ENCODE results near the gene DEXI. TPM values are rescaled to one million over a fixed set of nuclear protein-coding genes. Genes with fewer than 3 reads are reported as not detected.
"Not testable (repeated sequence)": the region's sequence is repeated elsewhere in the genome, so short reads cannot be mapped to it uniquely, and the experiment has no call there.

Gene DEXI
- total RNA-seq, 1 experiment from 2014 or later: 50.7 TPM

DNA sequence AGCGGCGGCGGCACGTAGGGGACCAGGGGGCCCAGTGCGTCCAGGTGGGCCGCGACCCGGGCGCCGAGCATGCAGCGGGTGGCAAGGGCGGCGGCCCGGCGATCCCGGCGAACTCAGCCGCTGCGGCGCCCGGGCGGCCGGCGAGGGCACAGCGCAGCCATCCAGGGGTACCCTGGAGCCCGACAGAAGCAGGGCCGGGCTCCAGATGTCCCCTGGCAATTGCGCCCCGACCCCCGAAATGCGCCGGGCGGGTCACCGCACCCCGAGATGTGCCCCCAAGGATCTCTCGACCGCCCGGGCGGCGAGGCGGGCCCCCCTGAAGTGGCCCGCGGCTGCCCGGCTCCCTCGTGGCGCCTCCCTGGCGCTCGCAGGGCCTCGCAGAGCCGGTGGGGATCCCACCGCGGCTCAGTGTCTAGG lies 325 bp downstream of the DEXI start:
- DNase-seq (ENCODE audit: low read depth): not testable (repeated sequence)

DNA sequence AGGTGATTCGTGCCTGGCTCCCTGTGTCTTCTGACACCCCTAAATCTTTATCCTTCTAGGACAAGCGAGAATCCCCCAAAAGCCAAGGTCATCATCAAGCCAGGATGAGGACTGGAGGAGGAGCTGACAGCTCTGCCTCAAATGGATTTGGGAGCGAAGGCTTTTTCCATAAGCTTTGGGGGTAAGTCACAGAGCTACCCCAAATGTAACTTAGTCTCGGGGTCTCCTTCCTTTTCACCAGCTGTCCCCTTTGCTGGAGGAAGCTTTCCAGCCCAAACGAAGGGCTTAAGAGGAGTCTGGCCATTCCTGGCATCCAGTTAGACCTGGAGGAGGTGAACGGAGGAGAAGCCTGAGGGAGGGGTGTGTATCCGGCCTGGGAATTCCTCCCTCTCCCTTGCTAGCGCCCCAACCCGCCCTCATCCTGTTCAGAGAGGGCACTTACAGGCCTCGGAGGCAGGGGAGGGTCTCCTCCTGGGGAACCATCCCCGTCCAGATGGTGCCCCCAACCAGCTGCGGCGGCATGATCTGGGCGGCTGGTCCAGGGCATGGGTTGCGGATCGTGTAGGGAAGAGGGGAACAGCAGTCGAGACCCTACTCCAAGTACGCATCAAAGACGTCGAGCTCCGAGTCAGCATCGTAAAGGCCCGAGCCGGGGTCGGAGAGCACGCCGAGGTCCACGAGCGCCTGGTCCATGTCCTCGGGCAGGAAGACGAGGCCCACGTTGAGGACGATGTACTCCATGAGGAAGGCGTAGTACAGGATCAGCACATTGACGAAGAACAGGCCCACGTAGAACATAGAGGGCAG lies 938 bp downstream of the DEXI start:
- no peak for DNase-seq (ENCODE audit: low read depth)

DNA sequence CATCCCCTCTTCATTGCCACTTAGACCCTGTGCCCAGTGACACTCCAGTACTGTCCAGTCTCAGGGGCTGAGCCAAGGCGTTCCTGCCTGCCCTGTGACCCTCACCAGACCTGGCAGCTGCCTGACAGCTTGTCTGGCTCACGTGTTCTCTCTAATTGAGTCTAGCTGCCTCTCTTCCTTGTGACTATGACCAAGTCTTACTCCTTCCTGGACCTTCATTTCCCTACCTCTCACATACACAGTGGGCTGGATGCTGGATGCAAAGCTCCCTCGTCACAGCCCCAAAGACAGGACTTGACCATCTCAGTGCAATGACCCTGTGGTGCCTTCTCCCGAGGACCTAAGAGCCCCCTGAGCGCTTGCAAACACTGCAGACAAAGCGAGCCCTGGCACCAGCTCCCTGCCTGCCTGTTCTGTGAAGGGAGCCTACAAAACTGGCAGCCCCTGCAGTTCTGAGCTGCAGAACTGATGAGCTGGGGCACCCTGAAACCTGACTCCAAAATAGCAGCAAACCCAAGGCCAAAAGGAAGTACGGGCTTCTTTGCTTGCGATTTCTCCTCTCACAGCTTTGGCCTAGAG lies 1.7 kb downstream of the DEXI start:
- DNase-seq (ENCODE audit: low read depth): no peak

DNA sequence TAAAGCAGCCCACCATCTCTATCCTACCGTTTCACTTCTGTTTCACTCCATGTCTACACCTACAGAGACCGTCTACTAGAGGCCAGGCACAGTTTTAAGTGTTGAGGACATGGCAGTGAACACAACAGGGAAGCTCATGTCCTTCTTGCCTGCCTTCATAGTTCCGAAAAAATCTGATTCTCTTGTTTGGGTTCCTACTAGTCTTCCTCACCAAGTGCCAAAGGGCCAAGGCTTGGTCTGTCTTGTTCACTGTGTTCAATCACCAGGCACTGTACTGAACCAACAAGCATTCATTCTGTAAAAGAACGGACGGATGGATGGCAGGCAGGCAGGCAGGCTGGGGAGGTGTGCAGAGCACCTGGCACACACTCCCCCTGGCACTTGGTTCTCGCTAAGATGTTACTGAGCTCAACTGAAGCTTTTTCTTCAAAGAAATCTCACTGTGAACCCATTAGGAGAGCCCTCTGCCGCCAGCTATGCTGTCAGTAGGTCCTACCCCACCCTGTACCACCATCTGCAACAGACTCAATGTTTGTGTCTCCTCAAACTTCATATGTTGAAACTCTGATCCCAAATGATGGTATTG lies 2.5 kb downstream of the DEXI start:
- no peak for DNase-seq (ENCODE audit: low read depth)

DNA sequence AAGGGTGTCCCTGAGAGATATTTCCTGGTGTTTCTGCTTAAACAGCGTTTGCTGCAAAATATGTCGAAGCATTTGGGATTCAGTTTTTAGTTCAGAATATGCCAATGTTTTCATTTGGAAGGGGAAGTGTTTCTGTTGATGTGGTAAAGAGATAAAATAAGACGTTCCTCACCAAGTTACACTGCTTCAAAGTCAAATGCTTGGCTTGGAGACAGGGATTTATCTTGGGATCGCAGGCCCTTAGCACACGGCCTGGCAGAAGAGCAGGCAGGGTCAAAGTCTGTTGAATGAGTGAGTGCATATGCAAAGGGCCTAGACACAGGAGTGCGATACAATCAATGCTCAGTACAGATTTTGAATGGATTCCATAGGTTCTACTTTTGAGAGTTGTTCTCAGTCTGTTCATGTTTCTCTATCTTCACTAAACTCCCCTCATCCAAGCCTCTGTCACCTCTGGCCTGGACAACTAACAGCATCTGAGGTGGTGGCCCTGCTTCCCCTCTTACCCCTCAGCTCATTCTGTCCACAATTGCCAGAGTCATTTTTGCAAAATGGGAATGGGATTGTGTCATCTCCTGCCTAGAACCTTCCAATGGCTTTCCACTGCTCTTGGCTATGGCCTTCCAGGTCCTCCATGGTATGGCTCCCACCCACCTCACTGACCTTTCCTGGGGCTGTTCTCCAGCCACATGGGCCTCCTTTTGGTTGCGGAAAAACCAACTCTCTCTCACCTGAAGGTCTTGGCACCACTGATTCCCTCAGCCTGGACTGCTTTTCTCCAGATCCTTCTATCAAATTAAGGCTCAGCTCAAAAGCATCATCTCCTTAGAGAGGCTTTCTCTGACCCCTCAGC lies 3.2 kb downstream of the DEXI start:
- DNase-seq (ENCODE audit: low read depth): no peak

DNA sequence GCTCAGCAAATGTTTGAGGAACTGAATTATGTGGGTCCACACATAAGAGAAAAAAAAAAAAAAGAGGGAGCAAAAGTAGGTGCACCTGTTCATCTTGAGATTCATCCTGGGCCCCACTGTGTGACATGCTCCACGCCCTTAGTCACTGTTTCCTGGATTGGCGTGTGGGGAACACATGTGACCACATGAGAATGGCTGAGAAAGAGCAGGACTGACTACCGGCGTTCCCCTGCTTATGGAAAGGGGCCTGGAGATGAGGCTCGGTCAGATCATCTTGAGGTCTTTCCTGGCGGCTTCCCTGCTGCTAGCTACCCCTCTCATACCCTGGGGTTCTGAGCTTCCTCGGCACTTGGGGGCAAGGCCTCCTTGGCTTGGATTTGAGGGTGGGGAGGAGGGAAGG lies 3.9 kb downstream of the DEXI start:
- DNase-seq (ENCODE audit: low read depth): no peak

DNA sequence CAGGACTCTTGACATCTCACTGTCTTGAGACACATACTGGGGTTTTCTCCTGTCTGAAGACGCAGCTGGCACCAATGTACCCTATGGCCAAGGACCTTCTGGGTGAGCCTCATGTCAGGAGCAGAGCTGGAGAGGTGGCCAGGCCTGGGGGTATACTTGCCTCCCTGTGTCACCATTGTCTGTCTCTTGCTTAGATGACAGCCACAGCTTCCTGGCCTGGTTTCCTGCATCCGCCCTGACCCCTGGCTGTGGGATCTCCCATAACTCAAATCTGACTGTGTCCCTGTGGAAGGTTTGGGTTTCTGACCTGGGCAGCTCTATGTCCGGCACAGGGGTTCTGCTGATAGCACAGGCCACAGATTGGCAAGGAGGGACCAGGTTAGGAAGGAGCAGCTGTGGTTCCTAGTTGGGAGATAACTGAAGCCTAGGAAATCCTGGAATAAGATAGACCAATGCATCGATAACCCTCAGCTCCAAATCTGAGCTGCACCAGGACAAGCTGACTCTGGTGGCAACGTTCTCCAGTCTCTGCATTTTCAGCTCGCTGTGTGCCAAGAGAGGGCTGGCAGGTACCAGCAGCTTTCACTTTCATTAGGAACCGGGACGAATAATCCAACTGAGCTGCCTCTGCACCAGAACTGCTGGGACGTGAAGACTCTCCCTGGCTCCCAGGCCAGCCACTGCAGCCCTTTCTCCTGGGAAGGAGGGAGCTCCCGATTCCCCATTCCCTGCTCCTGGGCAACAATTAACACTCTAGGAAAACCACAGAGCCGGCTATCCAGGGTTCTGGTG lies 5.0 kb downstream of the DEXI start:
- no peak for DNase-seq (ENCODE audit: low read depth)

DNA sequence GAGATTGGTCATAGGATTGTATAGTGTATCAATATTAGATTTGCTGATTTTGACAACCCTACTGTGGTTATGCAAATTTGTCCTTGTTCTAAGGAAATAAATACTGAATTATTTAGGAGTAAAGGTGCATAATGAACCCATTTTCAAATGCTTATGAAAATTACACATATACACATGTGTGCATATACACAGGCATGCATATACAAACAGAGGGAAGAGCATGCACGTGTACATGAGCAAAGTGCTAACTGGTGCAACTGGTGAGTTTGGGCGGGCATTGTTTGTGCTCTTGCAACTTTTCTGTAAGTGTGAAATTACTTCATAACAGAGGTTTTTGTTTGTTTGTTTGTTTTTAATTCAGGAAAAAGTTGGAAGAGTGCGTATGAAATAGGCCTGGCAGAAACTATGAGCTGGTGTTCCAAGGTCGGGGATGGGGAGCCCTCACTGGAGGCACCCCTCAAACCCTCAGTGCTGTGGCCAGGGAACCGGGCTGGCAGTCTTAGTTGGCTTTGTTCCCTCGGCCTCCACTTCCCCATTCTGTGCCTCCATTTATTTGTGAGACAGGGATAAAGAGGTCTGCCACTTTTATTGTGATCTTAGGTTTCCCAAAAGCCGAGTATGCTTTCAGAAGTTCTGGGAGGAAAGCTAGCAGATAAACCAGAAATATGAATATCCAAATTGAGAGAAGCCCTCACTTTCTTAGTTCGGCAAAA lies 5.8 kb downstream of the DEXI start:
- DNase-seq (ENCODE audit: low read depth): no peak

DNA sequence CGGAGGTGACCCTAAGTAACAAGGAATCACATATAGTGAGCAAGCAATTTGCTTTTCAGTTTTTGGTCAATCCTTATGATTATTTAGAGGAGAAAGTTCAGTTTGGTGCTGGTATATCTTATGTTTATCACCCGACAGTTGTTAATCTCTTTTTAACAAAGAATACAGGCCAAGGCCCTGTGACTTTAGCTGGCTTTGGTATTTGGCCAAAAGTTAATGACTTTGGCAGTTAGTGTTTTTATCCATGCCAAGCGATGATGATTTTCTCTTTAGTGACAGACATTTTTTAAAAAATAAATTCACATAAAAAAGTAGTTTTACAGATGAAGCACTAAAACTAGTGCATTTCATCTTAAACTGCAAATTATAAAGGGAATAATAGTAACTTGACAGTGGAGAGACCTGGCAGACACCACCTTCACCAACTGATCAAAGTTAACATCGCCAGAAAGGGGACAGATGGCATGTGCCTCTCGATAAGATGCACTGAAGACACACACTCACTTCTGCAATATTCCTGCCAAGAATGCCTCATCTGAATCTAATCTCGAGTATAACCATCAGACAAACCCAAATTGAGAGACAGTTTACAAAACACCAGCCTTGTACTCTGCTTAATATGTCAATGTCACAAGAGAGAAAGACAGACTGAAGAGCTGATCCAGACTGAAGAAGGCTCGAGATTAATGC lies 6.9 kb downstream of the DEXI start:
- DNase-seq (ENCODE audit: low read depth): no peak

DNA sequence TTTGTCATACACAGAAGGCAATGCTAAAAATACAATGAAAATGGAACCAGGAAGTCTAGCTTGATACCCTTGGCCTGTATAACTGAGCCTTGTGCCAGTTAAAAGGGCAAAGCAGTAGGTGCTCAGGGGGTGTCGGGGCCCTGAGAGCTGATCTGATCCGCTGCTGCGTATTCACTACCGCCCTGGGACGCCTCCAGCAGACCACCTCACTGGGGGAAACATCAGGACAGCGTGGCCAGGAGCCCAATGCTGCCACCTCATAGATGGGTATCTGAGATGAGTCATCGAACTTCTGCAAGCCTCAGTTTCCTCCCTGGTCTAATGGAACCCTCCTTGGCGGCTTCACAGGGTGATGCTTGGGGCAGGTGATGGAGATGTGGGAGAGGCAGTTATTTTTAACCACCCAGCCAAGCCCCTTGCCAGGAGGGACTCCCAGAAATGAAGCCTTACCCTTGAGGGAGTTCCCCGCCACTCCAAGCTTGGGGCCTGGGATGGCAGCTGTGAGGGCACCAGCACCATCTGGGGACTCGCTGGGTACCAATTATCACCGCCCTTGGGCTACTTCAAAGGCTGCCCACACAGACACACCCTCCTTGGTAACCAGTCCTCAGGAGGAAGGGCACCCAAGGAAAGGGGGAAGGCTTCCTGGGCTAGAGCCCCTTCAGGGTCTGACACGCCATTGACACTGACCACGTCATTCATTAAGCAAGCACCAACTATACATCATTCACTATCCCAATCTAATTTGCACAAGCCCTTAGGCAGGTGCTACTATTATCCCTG lies 7.8 kb downstream of the DEXI start:
- no peak for DNase-seq (ENCODE audit: low read depth)

DNA sequence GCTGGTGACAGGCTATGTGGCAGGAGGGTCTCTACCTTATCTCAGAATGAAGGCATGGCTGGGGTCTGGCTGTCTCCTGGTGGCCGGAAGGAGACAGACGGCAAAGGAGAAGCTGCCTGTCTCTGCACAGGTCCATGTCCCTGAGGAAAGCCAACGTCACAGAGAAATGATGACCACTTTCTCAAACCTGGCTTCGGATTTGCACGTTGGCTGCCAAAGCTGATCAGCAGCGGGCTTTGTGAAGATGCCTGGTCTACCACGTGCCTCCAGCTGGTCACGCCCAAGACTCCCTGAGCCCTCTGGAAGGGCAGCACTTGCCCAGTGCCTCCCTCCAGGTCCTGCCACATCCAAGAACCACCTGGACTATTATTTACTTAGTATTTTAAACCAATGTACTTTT lies 8.4 kb downstream of the DEXI start:
- no peak for DNase-seq (ENCODE audit: low read depth)

DNA sequence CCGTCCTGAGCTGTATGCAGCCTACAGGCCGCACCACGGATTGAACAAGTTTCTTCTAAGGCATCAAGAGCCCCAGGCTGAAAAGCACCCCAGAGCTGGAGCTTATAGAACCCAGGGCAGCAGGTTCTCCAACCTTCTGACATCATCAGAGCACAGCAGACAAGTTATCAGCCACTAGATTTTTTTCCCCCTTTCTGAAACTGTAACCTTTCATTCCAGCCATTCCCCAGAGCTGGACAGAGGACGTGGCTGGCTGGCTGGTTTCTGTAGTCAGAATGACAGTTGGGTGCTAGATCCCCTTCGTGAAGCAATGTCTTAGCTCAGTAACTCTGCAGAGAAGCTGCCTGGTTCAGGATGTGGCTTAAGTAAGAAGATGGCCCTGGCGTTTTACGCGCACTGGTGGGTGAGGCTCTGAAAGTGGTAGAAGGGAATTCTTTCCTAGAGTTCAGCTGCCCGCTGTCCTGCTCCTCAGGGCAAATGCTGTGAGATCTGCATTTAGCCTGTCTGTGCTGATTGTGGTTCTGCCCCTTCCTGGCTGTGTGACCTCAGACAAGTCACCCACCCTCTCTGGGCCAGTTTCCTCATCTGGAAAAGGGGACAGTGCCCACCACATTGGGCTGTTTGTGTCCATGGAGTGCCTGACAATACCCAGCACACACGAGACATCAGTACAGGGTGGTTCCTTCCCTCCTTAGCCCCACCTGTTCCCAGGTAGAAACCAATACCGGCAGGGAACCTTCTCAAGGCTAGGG lies 9.1 kb downstream of the DEXI start:
- DNase-seq (ENCODE audit: low read depth): no peak

DNA sequence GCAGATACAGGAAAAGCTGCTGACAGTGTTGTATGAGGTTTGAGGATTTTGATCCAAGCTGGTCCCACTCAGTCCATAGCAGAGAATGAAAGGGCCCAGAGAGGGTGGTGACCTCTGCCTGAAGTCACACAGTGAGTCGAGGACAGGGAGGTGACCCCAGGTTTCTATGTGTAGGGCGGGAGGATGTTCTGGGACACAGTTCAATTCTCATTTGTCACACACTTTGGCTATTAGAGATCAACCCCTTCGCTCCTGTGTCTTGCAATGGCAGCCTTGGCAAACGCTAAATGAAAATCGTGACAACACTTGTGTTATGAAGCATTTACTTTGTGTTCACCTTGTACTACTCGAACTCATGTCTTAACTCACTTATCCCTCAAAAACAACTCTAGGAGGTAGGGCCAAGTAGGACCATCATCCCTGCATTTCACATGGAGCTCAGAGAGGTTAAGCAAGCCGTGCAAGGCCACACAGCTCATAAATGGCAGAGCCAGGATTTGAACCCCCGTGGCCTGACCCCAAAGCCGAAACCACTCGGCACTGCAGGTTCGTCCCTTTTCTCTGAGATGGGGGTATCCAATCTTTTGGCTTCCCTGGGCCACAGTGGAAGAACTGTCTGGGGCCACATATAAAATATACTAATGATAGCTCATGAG lies 10.2 kb downstream of the DEXI start:
- no peak for DNase-seq (ENCODE audit: low read depth)

DNA sequence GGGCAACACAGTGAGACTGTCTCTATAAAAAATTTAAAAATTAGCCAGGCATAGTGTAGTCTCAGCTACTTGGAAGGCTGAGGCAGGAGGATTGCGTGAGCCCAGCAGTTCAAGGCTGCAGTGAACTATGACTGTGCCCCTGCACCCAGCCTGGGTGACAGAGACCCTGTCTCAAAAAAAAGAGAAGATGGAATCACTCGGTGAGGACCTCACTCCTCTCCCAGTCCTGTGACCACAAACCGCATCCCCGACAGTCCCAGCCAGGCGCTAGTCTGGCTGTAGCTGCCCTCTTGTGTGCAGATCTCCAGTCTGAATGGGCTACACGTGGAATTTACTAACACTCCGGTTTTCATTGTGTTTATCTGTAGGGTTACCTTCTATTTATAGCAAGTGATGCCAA lies 11.1 kb downstream of the DEXI start:
- no peak for DNase-seq (ENCODE audit: low read depth)

DNA sequence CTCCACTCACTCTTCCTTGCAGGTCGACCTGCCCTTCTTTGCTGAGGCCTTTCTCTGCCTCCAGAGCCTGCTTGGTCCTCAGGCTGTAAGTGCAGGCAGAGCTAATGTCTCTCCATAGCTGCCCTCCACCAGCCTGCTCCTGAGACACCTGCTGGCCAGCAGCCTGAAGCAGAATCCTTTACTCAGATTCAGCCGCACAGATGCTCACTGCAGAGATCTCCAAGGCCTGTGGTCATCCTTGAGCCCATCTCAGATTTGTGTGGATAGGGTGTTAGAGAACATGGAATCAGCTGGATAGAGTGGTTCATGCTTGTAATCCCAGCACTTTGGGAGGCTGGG lies 11.5 kb downstream of the DEXI start:
- no peak for DNase-seq (ENCODE audit: low read depth)

DNA sequence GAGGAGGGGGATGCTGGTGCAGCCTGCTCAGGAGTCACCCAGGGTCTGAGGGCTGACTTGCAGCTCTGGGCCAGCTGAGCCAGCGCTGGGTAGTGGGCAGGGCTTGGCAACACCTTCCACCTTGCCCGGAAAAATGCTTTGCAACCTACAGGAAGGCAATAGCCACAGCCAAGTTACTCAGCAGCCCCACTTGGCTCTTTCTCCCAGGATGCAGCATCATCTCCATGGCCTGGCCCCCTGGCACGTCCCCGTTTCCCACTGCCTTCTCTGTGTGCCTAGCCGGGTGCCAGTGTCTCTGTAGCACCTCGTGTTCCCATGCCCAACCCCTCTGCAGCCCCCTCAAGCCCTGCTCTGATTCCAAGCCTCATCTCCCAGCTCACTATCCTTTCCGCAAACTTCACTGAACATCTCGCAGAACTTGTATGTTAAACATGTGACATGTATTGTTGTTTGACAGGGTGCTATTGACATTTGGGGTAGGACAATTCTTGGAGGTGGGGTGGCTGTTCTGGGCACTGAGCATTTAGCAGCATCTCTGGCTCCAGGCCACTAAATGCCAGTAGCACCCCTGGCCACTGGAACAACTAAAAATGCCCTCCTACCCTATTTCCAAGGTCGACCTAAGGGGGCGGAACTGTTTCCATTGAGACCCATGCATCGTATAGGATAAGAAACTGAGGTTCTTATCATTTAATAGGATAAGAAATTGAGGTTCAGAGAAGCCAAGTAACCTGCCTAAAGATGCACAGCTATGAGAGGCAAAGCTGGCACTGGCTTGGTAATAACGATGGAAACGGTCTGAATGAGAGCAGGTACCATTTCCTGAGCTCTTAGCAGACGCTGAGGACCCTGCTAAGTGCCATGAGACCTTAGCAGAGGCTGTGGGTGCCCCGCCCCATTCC lies 12.2 kb downstream of the DEXI start:
- no peak for DNase-seq (ENCODE audit: low read depth)

DNA sequence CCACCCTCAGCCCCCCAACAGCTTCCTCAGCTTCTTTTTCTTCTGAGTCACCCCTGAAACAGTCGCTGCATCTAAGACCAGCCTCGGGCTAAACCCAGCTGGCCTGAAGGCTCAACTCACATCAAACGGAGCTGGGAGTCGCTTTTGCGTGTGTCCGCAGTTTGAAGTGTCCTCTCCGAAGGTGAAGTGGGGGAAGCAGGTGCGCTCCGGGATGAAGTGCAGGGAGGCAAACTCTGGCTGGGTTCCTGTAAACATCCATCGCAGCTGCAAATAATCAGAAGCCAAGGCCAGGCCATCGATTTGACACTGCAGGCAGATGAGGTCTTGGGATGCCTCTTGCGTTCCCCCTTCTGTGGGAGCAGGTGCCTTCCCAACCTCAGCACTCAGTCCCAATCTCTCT lies 13.2 kb downstream of the DEXI start:
- DNase-seq (ENCODE audit: low read depth): not testable (repeated sequence)

All from LHCN-M2 (cell line).